GM18517 (cell line): Measurements from ENCODE around the gene TDRD9.

Source experiments
- ATAC-seq: cut with Tn5 transposase; IDR thresholded peaks from one replicate; pipeline ENCODE4 v1.9.1; 2021; ENCODE audit warnings: mild to moderate bottlenecking, moderate library complexity; ENCODE audit not compliant: unreplicated experiment

Gene TDRD9

GRCh38 chr14:104066279-104066678 is 138.0 kb downstream of the TDRD9 start:
- ATAC-seq: no peak

- ATAC-seq: no peak
Observed at GRCh38 chr14:104066719-104067295, 138.6 kb downstream of the TDRD9 start.

- no peak for ATAC-seq
Observed at GRCh38 chr14:104069541-104069940, 141.3 kb downstream of the TDRD9 start.

- ATAC-seq: no peak
Observed at GRCh38 chr14:104072586-104072985, 144.3 kb downstream of the TDRD9 start.

- ATAC-seq: no peak
Observed at GRCh38 chr14:104073764-104074163, 145.5 kb downstream of the TDRD9 start.

GRCh38 chr14:104075530-104076151 is 147.4 kb downstream of the TDRD9 start:
- ATAC-seq: no peak

- no peak for ATAC-seq
Observed at GRCh38 chr14:104076743-104077142, 148.5 kb downstream of the TDRD9 start.

- ATAC-seq: peak; percentile 79
Observed at GRCh38 chr14:104078031-104078455, 149.8 kb downstream of the TDRD9 start.

GRCh38 chr14:104080376-104081260 is 152.4 kb downstream of the TDRD9 start:
- ATAC-seq: no peak

GRCh38 chr14:104081261-104081835 is 153.1 kb downstream of the TDRD9 start:
- no peak for ATAC-seq

GRCh38 chr14:104081951-104082464 is 153.8 kb downstream of the TDRD9 start:
- no peak for ATAC-seq

- ATAC-seq: no peak
Observed at GRCh38 chr14:104082807-104083206, 154.6 kb downstream of the TDRD9 start.

GRCh38 chr14:104084251-104085002 is 156.2 kb downstream of the TDRD9 start:
- ATAC-seq: no peak

- no peak for ATAC-seq
Observed at GRCh38 chr14:104085032-104085888, 157.0 kb downstream of the TDRD9 start, which contains the start of gene ASPG. Gene ASPG (plus strand): TSS chr14:104085700. CDS start chr14:104085771, 71 bp downstream.

GRCh38 chr14:104085889-104086201 is 157.6 kb downstream of the TDRD9 start:
- ATAC-seq: no peak

GRCh38 chr14:104086210-104086660 is 158.0 kb downstream of the TDRD9 start:
- no peak for ATAC-seq

- no peak for ATAC-seq
Observed at GRCh38 chr14:104086661-104087461, 158.6 kb downstream of the TDRD9 start.

GRCh38 chr14:104087505-104087904 is 159.2 kb downstream of the TDRD9 start:
- ATAC-seq: no peak
